NCI-H2029 (cell line): ENCODE data around the gene TGIF1.
A peak's percentile ranks its signal among the peaks of the same experiment; 100 is the strongest.

ENCODE experiments used
- DNase-seq: peaks from one replicate; lab custom pipeline; 2025; lab: John Stamatoyannopoulos, UW

The TGIF1 gene

GRCh38 chr18:3482258-3482657 is 32.3 kb downstream of the TGIF1 start:
- no peak for DNase-seq

- no peak for DNase-seq
Observed at GRCh38 chr18:3485153-3486149, 35.5 kb downstream of the TGIF1 start.

GRCh38 chr18:3486512-3486911 is 36.5 kb downstream of the TGIF1 start:
- DNase-seq = no peak

- no peak for DNase-seq
Observed at GRCh38 chr18:3489462-3489861, 39.5 kb downstream of the TGIF1 start.

- DNase-seq = no peak
Observed at GRCh38 chr18:3491981-3492555, 42.1 kb downstream of the TGIF1 start.

GRCh38 chr18:3492721-3493120 is 42.7 kb downstream of the TGIF1 start:
- no peak for DNase-seq

GRCh38 chr18:3493501-3494244 is 43.7 kb downstream of the TGIF1 start:
- no peak for DNase-seq

- no peak for DNase-seq
Observed at GRCh38 chr18:3494245-3494526, 44.2 kb downstream of the TGIF1 start.

- DNase-seq = no peak
Observed at GRCh38 chr18:3494569-3494968, 44.6 kb downstream of the TGIF1 start.

GRCh38 chr18:3495691-3496430 is 45.9 kb downstream of the TGIF1 start:
- no peak for DNase-seq

- no peak for DNase-seq
Observed at GRCh38 chr18:3498698-3499471, 48.9 kb downstream of the TGIF1 start.

GRCh38 chr18:3499501-3499900 is 49.5 kb downstream of the TGIF1 start:
- no peak for DNase-seq

GRCh38 chr18:3500016-3500415 is 50.0 kb downstream of the TGIF1 start:
- DNase-seq = no peak

- no peak for DNase-seq
Observed at GRCh38 chr18:3502650-3503049, 52.7 kb downstream of the TGIF1 start.

- no peak for DNase-seq
Observed at GRCh38 chr18:3504637-3505036, 54.7 kb downstream of the TGIF1 start.

GRCh38 chr18:3508576-3509549 is 58.9 kb downstream of the TGIF1 start:
- DNase-seq = peak; percentile 53
